HTERT RPE-1 (cell line): ENCODE results near the gene CALN1.

ENCODE experiments used
- in situ Hi-C: fragments of 300-500 bp; cut with MboI; formaldehyde crosslinking; loops from 4 replicates; pipeline ENCODE4 v1.14.3; 2020; ENCODE audit warnings: low sequenced_read_pairs

CALN1 gene

GRCh38 chr7:71900556-71900955 lies 511.6 kb downstream of the CALN1 start:
- in situ Hi-C loops, result no loop called here

- in situ Hi-C loops, result no loop called here
These were observed 515.6 kb downstream of the CALN1 start for GRCh38 chr7:71896535-71896934.

- in situ Hi-C loops, result no loop called here
These were observed 526.1 kb downstream of the CALN1 start for GRCh38 chr7:71886046-71886445.

GRCh38 chr7:71885487-71885886 lies 526.7 kb downstream of the CALN1 start:
- in situ Hi-C loops, result no loop called here

GRCh38 chr7:71883415-71883814 lies 528.7 kb downstream of the CALN1 start:
- in situ Hi-C loops, result no loop called here

GRCh38 chr7:71871446-71871845 lies 540.7 kb downstream of the CALN1 start:
- in situ Hi-C loops, result no loop called here

GRCh38 chr7:71870812-71871211 lies 541.3 kb downstream of the CALN1 start:
- in situ Hi-C loops, result no loop called here

GRCh38 chr7:71868797-71869196 lies 543.3 kb downstream of the CALN1 start:
- in situ Hi-C loops, result no loop called here

- in situ Hi-C loops, result no loop called here
These were observed 544.5 kb downstream of the CALN1 start for GRCh38 chr7:71867626-71868025.

- in situ Hi-C loops, result no loop called here
These were observed 547.0 kb downstream of the CALN1 start for GRCh38 chr7:71865172-71865571.

GRCh38 chr7:71864130-71864529 lies 548.0 kb downstream of the CALN1 start:
- in situ Hi-C loops, result no loop called here

- in situ Hi-C loops, result no loop called here
These were observed 551.6 kb downstream of the CALN1 start for GRCh38 chr7:71860572-71860971.

GRCh38 chr7:71857338-71857737 lies 554.8 kb downstream of the CALN1 start:
- in situ Hi-C loops, result no loop called here

GRCh38 chr7:71854546-71855397 lies 557.4 kb downstream of the CALN1 start:
- in situ Hi-C loops, result no loop called here

GRCh38 chr7:71851776-71852498 lies 560.2 kb downstream of the CALN1 start:
- in situ Hi-C loops, result no loop called here

GRCh38 chr7:71846160-71846559 lies 566.0 kb downstream of the CALN1 start:
- in situ Hi-C loops, result no loop called here

- in situ Hi-C loops, result no loop called here
These were observed 568.5 kb downstream of the CALN1 start for GRCh38 chr7:71843676-71844075.

GRCh38 chr7:71842786-71843185 lies 569.4 kb downstream of the CALN1 start:
- in situ Hi-C loops, result no loop called here

- in situ Hi-C loops, result no loop called here
These were observed 569.8 kb downstream of the CALN1 start for GRCh38 chr7:71842381-71842780.

- in situ Hi-C loops, result no loop called here
These were observed 577.1 kb downstream of the CALN1 start for GRCh38 chr7:71835056-71835455.

GRCh38 chr7:71829515-71829914 lies 582.6 kb downstream of the CALN1 start:
- in situ Hi-C loops, result no loop called here

GRCh38 chr7:71828361-71828760 lies 583.8 kb downstream of the CALN1 start:
- in situ Hi-C loops, result no loop called here
